IMR-90 (cell line): ENCODE results near the gene DENND5A. TPM values are rescaled to one million over a fixed set of nuclear protein-coding genes. Genes with fewer than 3 reads are reported as not detected.

ENCODE experiments used
- CTCF ChIP-seq: conservative IDR thresholded peaks from 2 replicates; pipeline ENCODE4 v1.5.1; 2012; ENCODE audit warnings: mild to moderate bottlenecking, low read depth, low read length, improper control_type of control experiment
- polyA plus RNA-seq, 3 experiments: library from polyadenylated mRNA; depleted of rRNA; stranded (reverse); fragments of >200 nt; gene quantifications; 2 replicates each; pipeline ENCODE4 v1.2.3, GENCODE V29; 2012; ENCODE audit warnings: low replicate concordance in 1 of 3
- total RNA-seq: library from RNA; depleted of rRNA; stranded (reverse); fragments of >200 nt; gene quantifications from 2 replicates; pipeline ENCODE4 v1.2.3, GENCODE V29; 2012

DENND5A gene
- total and polyA plus RNA-seq, 2 of the 4 experiments (the other 2 are of a cell fraction), result 179 to 192 TPM

- TF ChIP-seq CTCF, result no peak
Measured at GRCh38 chr11:9138612-9139579, 126.3 kb downstream of the DENND5A start (continued).
